Stimulated activated naive CD4-positive, alpha-beta T cell (primary cell): ENCODE data around the gene SCYGR5.
"Not testable (repeated sequence)": the region's sequence is repeated elsewhere in the genome, so short reads cannot be mapped to it uniquely, and the experiment has no call there.

Source experiments
- DNase-seq, 6 experiments: peaks; one replicate each; lab custom pipeline; 2025; lab: John Stamatoyannopoulos, UW

SCYGR5 gene

GRCh38 chr2:227666631-227667170, at the start of gene SCYGR5:
TSS of gene SCYGR5 (plus strand) at chr2:227666804. CDS start at chr2:227666804, 0 bp downstream.
- not testable (repeated sequence) for DNase-seq

- no peak for DNase-seq
Measured at GRCh38 chr2:227617316-227618230, 49.0 kb upstream of the SCYGR5 start, which contains the start of gene SCYGR4. TSS of gene SCYGR4 (plus strand) at chr2:227617498. CDS start at chr2:227617498, 0 bp downstream.

GRCh38 chr2:227623226-227623625, 43.4 kb upstream of the SCYGR5 start:
- no peak for DNase-seq

GRCh38 chr2:227625420-227625819, 41.2 kb upstream of the SCYGR5 start:
- DNase-seq: no peak

- no peak for DNase-seq
Measured at GRCh38 chr2:227626580-227627151, 39.9 kb upstream of the SCYGR5 start.

- DNase-seq: no peak
Measured at GRCh38 chr2:227627769-227628168, 38.8 kb upstream of the SCYGR5 start.

- no peak for DNase-seq
Measured at GRCh38 chr2:227629435-227629834, 37.2 kb upstream of the SCYGR5 start.

GRCh38 chr2:227630322-227630721, 36.3 kb upstream of the SCYGR5 start:
- no peak for DNase-seq

- DNase-seq: no peak
Measured at GRCh38 chr2:227632827-227633226, 33.8 kb upstream of the SCYGR5 start.

GRCh38 chr2:227634201-227634600, 32.4 kb upstream of the SCYGR5 start:
- DNase-seq: no peak

GRCh38 chr2:227642656-227643055, 23.9 kb upstream of the SCYGR5 start:
- no peak for DNase-seq

GRCh38 chr2:227643990-227644551, 22.5 kb upstream of the SCYGR5 start:
- DNase-seq: no peak

GRCh38 chr2:227653419-227653818, 13.2 kb upstream of the SCYGR5 start:
- no peak for DNase-seq

GRCh38 chr2:227654426-227654825, 12.2 kb upstream of the SCYGR5 start:
- no peak for DNase-seq

- no peak for DNase-seq
Measured at GRCh38 chr2:227655454-227655853, 11.2 kb upstream of the SCYGR5 start.

- no peak for DNase-seq
Measured at GRCh38 chr2:227657199-227657845, 9.3 kb upstream of the SCYGR5 start.

GRCh38 chr2:227661025-227661649, 5.5 kb upstream of the SCYGR5 start:
- DNase-seq: no peak

- no peak for DNase-seq
Measured at GRCh38 chr2:227661827-227662226, 4.8 kb upstream of the SCYGR5 start.

- no peak for DNase-seq
Measured at GRCh38 chr2:227665189-227665940, 1.2 kb upstream of the SCYGR5 start.

GRCh38 chr2:227671170-227671905, 4.7 kb downstream of the SCYGR5 start:
- DNase-seq: no peak
